Panc1 (cell line): ENCODE results near the gene NUPR1. TPM values are rescaled to one million over a fixed set of nuclear protein-coding genes. Genes with fewer than 3 reads are reported as not detected.

ENCODE experiments used
- ATAC-seq: fragments of 200-7000 bp; cut with Tn5 transposase; 2 replicates; pipeline ENCODE4 v1.9.1; 2020; ENCODE audit warnings: mild to moderate bottlenecking, moderate library complexity
- BruUV-seq: library from RNA; stranded (reverse); fragments of 400-500 nt; replicated peaks from 2 replicates; lab custom pipeline; 2021; lab: Mats Ljungman, UMichigan
- CTCF ChIA-PET: fragments of 300-600 bp; sonication (Branson Sonifier 250); formaldehyde crosslinking; loops from one replicate; lab custom pipeline; 2022; ENCODE audit warnings: antibody characterized with exemption; lab: Charles Lee
- POLR2A ChIA-PET: fragments of 300-600 bp; sonication (Branson Sonifier 250); formaldehyde crosslinking; loops from one replicate; lab custom pipeline; 2022; ENCODE audit warnings: antibody characterized with exemption; lab: Charles Lee
- DNase-seq: peaks from one replicate; pipeline ENCODE4 v3.0.0-alpha.2; 2010; ENCODE audit warnings: low read depth, low spot score
- H3K27ac ChIP-seq: 2 replicates; pipeline ENCODE4 v1.5.1; 2011; ENCODE audit warnings: mild to moderate bottlenecking, low read length, inconsistent platforms
- H3K27me3 ChIP-seq: fragments of 200-500 bp; sonication (Bioruptor generic); 2 replicates; pipeline ENCODE4 v1.6.0; 2014; ENCODE audit warnings: low read length, inconsistent platforms; ENCODE audit not compliant: control insufficient read depth, insufficient read depth
- H3K36me3 ChIP-seq: fragments of 200-500 bp; sonication (Bioruptor generic); 2 replicates; pipeline ENCODE4 v1.5.1; 2014; ENCODE audit warnings: inconsistent platforms, mild to moderate bottlenecking, low read length, moderate library complexity; ENCODE audit not compliant: control insufficient read depth, insufficient read depth
- H3K4me1 ChIP-seq: 2 replicates; pipeline ENCODE4 v1.5.1; 2011; ENCODE audit warnings: inconsistent platforms, mild to moderate bottlenecking, low read length, moderate library complexity; ENCODE audit not compliant: control insufficient read depth, insufficient read depth
- H3K4me3 ChIP-seq, 2 experiments: 2 replicates each; pipeline ENCODE4 v1.5.1; 2011 to 2012; ENCODE audit warnings: low read depth in 2 of 2, low read length in 2 of 2, mild to moderate bottlenecking in 2 of 2, inconsistent platforms in 1 of 2, moderate library complexity in 1 of 2
- H3K9me3 ChIP-seq: fragments of 200-500 bp; sonication (Bioruptor generic); 2 replicates; pipeline ENCODE4 v1.5.1; 2014; ENCODE audit warnings: low read depth, mild to moderate bottlenecking, inconsistent platforms, low read length, moderate library complexity; ENCODE audit not compliant: control insufficient read depth, insufficient read depth
- CTCF ChIP-seq: fragments of 450-650 bp; IDR thresholded peaks from 2 replicates; pipeline ENCODE4 v1.5.1; 2017; ENCODE audit warnings: mild to moderate bottlenecking
- POLR2AphosphoS5 ChIP-seq: IDR thresholded peaks from 2 replicates; pipeline ENCODE4 v1.6.1; 2012; ENCODE audit warnings: mild to moderate bottlenecking, low read depth, low read length, moderate library complexity
- REST ChIP-seq, 2 experiments: IDR thresholded peaks; 2 replicates each; pipeline ENCODE4 v1.6.1; 2011 to 2012; ENCODE audit warnings: low read depth in 2 of 2, control low read depth in 1 of 2, low read length in 1 of 2, mild to moderate bottlenecking in 1 of 2, moderate library complexity in 1 of 2; ENCODE audit not compliant: insufficient read depth in 1 of 2
- SIN3A ChIP-seq: IDR thresholded peaks from 2 replicates; pipeline ENCODE4 v1.6.1; 2012; ENCODE audit warnings: low read depth, mild to moderate bottlenecking, low read length, moderate library complexity, borderline replicate concordance; ENCODE audit not compliant: insufficient read depth
- TCF7L2 ChIP-seq: IDR thresholded peaks from 2 replicates; pipeline ENCODE4 v1.6.1; 2011; ENCODE audit warnings: mild to moderate bottlenecking, low read depth, low read length, inconsistent platforms
- in situ Hi-C: cut with HindIII; loops from 2 replicates; pipeline ENCODE4 v1.10.0; 2016; ENCODE audit warnings: low sequenced_read_pairs, low pct_unique_long_range_greater_than_20kb
- intact Hi-C: fragments of 100-400 bp; cut with micrococcal nuclease; formaldehyde crosslinking; loops from one replicate; pipeline ENCODE4 v1.10.0; 2022; ENCODE audit not compliant: unreplicated experiment
- total RNA-seq: library from RNA; stranded (reverse); gene quantifications from one replicate; pipeline ENCODE4 v1.2.1, GENCODE V29; 2021; ENCODE audit not compliant: unreplicated experiment

Gene NUPR1
- total RNA-seq, 1 experiment from 2014 or later = 79.7 TPM

- no peak for DNase-seq
- ATAC-seq = 0 out of 2 replicates have a peak, but pooled peaks have one; percentile 6
- ChIA-PET CTCF (no interaction called here), POLR2A (interaction anchor here (0.5 kb wide), 1 partner anchor 16 kb away, joined by 7 read pairs; the partner anchor contains the start of gene SGF29)
- no peaks in the 10 kb centered on the region for H3K27me3 ChIP-seq
- peaks cover 16% of the 10 kb centered on the region; the same call in 1 of the 2 replicates for H3K4me1 ChIP-seq
- peak overlapping the region; percentile 50 to 63 for H3K4me3 ChIP-seq
- TF ChIP-seq SIN3A (no peak), POLR2AphosphoS5 (no peak), CTCF (no peak), REST (IDR thresholded peaks at IDR 0.05; ENCODE audit: insufficient read depth in 1 of 2, low read depth in 2 of 2, low read length in 1 of 2) (no peak), TCF7L2 (no peak)
- intact Hi-C loops (no loop called here), in situ Hi-C loops (no loop called here)
- BruUV-seq = no TSS peak
- H3K27ac ChIP-seq = peak overlapping the region; percentile 88
- no peaks in the 10 kb centered on the region for H3K9me3 ChIP-seq
- no peaks in the 10 kb centered on the region for H3K36me3 ChIP-seq
These were observed 626 bp downstream of the NUPR1 start for GRCh38 chr16:28537964-28538732.

- H3K9me3 ChIP-seq = no peaks in the 10 kb centered on the region
- BruUV-seq = no TSS peak
- no peak for DNase-seq
- H3K4me1 ChIP-seq = peaks cover 10% of the 10 kb centered on the region; the same call in 1 of the 2 replicates
- intact Hi-C loops = no loop called here
- no peaks in the 10 kb centered on the region for H3K27me3 ChIP-seq
- H3K4me3 ChIP-seq = peak overlapping the region; percentile 50 to 63
- ChIA-PET POLR2A (no interaction called here), CTCF (no interaction called here)
- no peak for TF ChIP-seq CTCF
- no peak for TF ChIP-seq SIN3A
- TF ChIP-seq TCF7L2 = no peak
- TF ChIP-seq POLR2AphosphoS5 = no peak
- no peak for TF ChIP-seq REST (IDR thresholded peaks at IDR 0.05; ENCODE audit: insufficient read depth in 1 of 2, low read depth in 2 of 2, low read length in 1 of 2)
- ATAC-seq = no peak
- H3K27ac ChIP-seq = peak overlapping the region; percentile 88; the same call in 1 of the 2 replicates
- no peaks in the 10 kb centered on the region for H3K36me3 ChIP-seq
- in situ Hi-C loops = no loop called here
These were observed 1.7 kb downstream of the NUPR1 start for GRCh38 chr16:28537076-28537475.
